C4-2B (cell line): ENCODE data around the gene PAK2.

Experiments
- CTCF ChIP-seq: fragments of 450-650 bp; conservative IDR thresholded peaks from 2 replicates; pipeline ENCODE4 v1.5.1; 2017; ENCODE audit warnings: mild to moderate bottlenecking
- ZFX ChIP-seq: fragments of 450-650 bp; IDR thresholded peaks from 2 replicates; pipeline ENCODE4 v1.6.1; 2017

- TF ChIP-seq CTCF (no peak), ZFX (no peak)
These were observed 2.0 kb upstream of the PAK2 start for GRCh38 chr3:196737655-196738054.
